H1 (cell line): Measurements from ENCODE around the gene IFNAR2. TPM values are rescaled to one million over a fixed set of nuclear protein-coding genes. Genes with fewer than 3 reads are reported as not detected.

Experiments used
- BRCA1 ChIP-seq: IDR thresholded peaks from 2 replicates; pipeline ENCODE4 v1.6.1; 2012; ENCODE audit warnings: low read depth, low read length, improper control_type of control experiment
- CHD2 ChIP-seq: IDR thresholded peaks from 2 replicates; pipeline ENCODE4 v1.6.1; 2012; ENCODE audit warnings: low read length, improper control_type of control experiment
- CTCF ChIP-seq, 3 experiments: IDR thresholded peaks; 1 replicate in 2 of 3; 2 replicates in 1 of 3; pipeline versions ENCODE4 v1.5.1 to v1.6.1; 2011; ENCODE audit warnings: low read length in 3 of 3, mild to moderate bottlenecking in 3 of 3, inconsistent platforms in 2 of 3, low read depth in 1 of 3, moderate library complexity in 1 of 3; ENCODE audit not compliant: insufficient read depth in 1 of 3; ENCODE audit errors: control extremely low read depth in 1 of 3
- JUN ChIP-seq: IDR thresholded peaks from 2 replicates; pipeline ENCODE4 v1.6.1; 2011; ENCODE audit warnings: low read depth, mild to moderate bottlenecking, improper control_type of control experiment, low read length
- MAFK ChIP-seq: IDR thresholded peaks from 2 replicates; pipeline ENCODE4 v1.6.1; 2012; ENCODE audit warnings: low read depth, mild to moderate bottlenecking, improper control_type of control experiment, low read length
- RXRA ChIP-seq: IDR thresholded peaks from 2 replicates; pipeline ENCODE4 v1.6.1; 2011; ENCODE audit warnings: low read depth, mild to moderate bottlenecking, low read length, moderate library complexity; ENCODE audit not compliant: insufficient read depth
- TAF1 ChIP-seq: IDR thresholded peaks from 2 replicates; pipeline ENCODE4 v1.6.1; 2011; ENCODE audit warnings: mild to moderate bottlenecking, low read depth, low read length
- TEAD4 ChIP-seq: IDR thresholded peaks from 2 replicates; pipeline ENCODE4 v1.6.1; 2012; ENCODE audit warnings: low read depth, low read length, inconsistent platforms, mixed read lengths
- polyA plus RNA-seq, 7 experiments: library from polyadenylated mRNA; depleted of rRNA in 3 of 7; stranded (reverse) in 5 of 7; unstranded in 2 of 7; fragments of >200 nt in 5 of 7; fragments of 200-250 nt in 2 of 7; gene quantifications; 1 replicate in 5 of 7; 2 replicates in 1 of 7; 4 replicates in 1 of 7; pipeline versions ENCODE4 v1.2.1 to v1.2.3, GENCODE V29; 2011 to 2013; ENCODE audit warnings: missing spikeins in 2 of 7, mixed read lengths in 2 of 7
- total RNA-seq: library from RNA; stranded (reverse); fragmentation: NEBNext Ultra II Directional; extraction: Animal tissue kit (Norgen Biotek cat#: 25700); gene quantifications from 2 replicates; pipeline ENCODE4 v1.2.1, GENCODE V29; 2021

The IFNAR2 gene
- total and polyA plus RNA-seq, 2 of the 8 experiments (the other 6 are each of a cell fraction or from before 2014, with no cell fraction given) = 12.2 to 16.1 TPM

GRCh38 chr21:33259428-33259827 is 29.7 kb downstream of the IFNAR2 start (continued):
- TF ChIP-seq CHD2 = no peak
- no peak for TF ChIP-seq CTCF (IDR thresholded peaks at IDR 0.05; ENCODE audit: control extremely low read depth in 1 of 3, insufficient read depth in 1 of 3, low read depth in 1 of 3, low read length in 3 of 3)
- no peak for TF ChIP-seq JUN
- TF ChIP-seq TAF1 = no peak
- no peak for TF ChIP-seq TEAD4
- TF ChIP-seq MAFK = no peak
- TF ChIP-seq RXRA = no peak
- TF ChIP-seq BRCA1 = no peak
- TF ChIP-seq, all 59 proteins: peak for 0
